Muscle layer of duodenum (tissue), 2 donors: ENCODE results near the gene MCL1.

Experiments used
- H3K27ac ChIP-seq: one replicate; pipeline ENCODE4 v1.7.0; 2013; ENCODE audit warnings: mild to moderate bottlenecking, low read length
- H3K27me3 ChIP-seq: one replicate; pipeline ENCODE4 v1.7.0; 2013; ENCODE audit warnings: low read depth, mild to moderate bottlenecking, control low read depth, low read length
- H3K36me3 ChIP-seq, 2 donors: one replicate each; pipeline ENCODE4 v1.7.0; 2013; ENCODE audit warnings: low read length in 2 of 2, control low read depth in 1 of 2, mild to moderate bottlenecking in 1 of 2; ENCODE audit not compliant: insufficient read depth in 2 of 2, control insufficient read depth in 1 of 2
- H3K4me1 ChIP-seq, 2 donors: one replicate each; pipeline ENCODE4 v1.7.0; 2013; ENCODE audit warnings: low read length in 2 of 2, mild to moderate bottlenecking in 2 of 2, control low read depth in 1 of 2, moderate library complexity in 1 of 2; ENCODE audit not compliant: insufficient read depth in 2 of 2, control insufficient read depth in 1 of 2
- H3K4me3 ChIP-seq, 2 donors: one replicate each; pipeline ENCODE4 v1.7.0; 2013; ENCODE audit warnings: low read length in 2 of 2, low read depth in 1 of 2, mild to moderate bottlenecking in 1 of 2
- H3K9me3 ChIP-seq, 2 donors: one replicate each; pipeline ENCODE4 v1.7.0; 2013; ENCODE audit warnings: low read length in 2 of 2, control low read depth in 1 of 2, mild to moderate bottlenecking in 1 of 2; ENCODE audit not compliant: control insufficient read depth in 1 of 2
- donor health status: healthy.

The MCL1 gene

DNA sequence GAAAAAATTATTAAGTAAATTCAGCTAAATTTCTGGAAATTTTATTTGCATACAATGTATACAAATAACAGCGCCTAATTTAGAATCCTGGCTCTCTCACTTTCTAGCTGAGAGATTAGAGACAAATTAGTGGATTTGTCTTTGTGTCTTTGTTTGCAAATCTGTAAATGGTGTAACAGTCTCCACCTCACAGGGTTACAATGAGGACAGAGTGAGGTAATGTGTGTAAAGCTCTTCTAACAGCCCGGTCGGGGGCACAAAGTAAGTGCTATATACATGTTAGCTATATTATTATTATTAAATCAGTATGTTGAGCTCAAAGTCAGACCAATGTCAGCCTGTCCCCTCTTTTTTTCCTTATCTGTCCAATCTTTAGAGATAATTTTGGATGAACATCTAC is 35.2 kb downstream of the MCL1 start:
- Histone ChIP-seq H3K9me3 (no peaks in the 10 kb centered on the region), H3K36me3 (no peaks in the 10 kb centered on the region), H3K4me3 (no peak overlapping the region), H3K4me1 (no peaks in the 10 kb centered on the region), H3K27ac (no peak overlapping the region), H3K27me3 (no peaks in the 10 kb centered on the region)

DNA sequence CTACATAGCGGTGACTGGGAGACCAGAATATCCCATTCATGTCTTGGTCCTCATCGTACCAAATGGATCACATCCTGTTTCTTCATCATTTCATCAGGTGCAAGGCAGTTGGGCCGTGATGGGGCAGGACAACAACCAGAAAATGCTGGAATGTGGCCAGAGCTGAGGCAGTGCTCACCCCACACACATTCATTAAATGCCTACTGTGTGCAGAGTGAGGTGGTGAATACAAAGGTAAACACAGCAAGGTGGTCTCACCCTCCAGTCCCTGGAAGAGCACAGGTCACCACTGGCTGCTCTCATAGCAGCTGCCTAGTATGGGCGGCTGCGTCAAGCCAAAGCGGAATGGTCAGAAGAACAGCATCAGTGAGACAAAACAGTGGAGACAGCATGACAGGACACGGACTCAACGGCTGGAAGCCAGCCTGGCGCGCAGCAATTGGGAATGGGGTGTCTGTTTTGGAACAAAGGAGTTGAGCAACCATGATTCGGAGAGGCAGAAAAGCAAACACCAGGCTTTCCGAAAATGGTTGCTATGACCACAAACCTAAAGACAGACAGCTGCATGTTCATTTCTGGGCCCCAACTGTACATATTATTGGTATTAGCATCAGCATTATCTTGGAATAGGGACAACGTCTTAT is 35.8 kb downstream of the MCL1 start:
- Histone ChIP-seq H3K4me1 (peaks cover under 1 to 5% of the 10 kb centered on the region in 2 donors), H3K36me3 (no peaks in the 10 kb centered on the region), H3K27ac (no peak overlapping the region), H3K4me3 (no peak overlapping the region), H3K27me3 (no peaks in the 10 kb centered on the region), H3K9me3 (no peaks in the 10 kb centered on the region)

DNA sequence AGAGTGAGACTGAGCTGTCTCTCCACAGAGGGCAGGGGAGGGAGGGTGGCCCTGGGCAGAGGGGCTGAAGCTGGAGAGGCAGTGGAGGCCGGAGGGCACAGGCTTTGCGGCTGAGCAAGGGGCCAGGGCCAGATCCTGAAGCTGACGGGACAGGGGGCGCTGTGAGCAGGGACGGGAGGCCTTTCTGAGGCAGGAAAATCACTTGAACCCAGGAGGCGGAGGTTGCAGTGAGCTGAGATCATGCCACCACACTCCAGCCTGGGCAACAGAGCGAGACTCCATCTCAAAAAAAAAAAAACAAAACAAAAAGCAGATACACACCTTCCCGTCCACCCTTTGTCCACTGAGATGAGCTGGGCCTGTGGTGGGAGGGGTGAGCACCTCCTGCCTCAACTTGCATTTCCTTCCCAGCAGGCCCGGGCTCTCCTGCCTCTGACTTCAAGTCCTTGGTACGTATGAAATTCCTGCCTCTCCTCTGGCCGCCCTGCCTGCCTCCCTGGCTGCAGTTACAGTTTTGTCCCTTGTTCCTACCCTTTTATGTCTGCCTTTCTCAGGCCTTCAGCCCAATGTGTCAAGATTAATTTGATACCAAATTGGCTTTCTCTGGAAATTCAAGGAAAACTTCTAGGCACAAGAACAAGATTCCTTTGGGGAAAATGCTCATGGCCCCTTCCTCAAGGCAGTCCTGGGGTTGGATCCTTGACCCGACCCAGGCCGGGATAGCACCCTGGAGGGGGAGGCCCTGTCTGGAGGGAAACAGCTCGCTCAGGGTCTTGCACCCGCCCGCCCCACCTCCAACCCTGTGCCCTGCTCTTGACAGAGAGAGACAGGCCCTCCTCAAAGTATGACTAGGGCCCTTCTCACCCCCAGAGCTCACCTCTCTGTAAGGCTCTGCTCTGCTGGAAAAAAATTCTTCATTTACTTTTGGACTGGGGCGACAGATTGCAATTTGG is 41.4 kb downstream of the MCL1 start:
- H3K27ac ChIP-seq, result peak overlapping the region; percentile 45
- no peaks in the 10 kb centered on the region for H3K36me3 ChIP-seq
- no peaks in the 10 kb centered on the region for H3K9me3 ChIP-seq
- H3K27me3 ChIP-seq, result no peaks in the 10 kb centered on the region
- H3K4me1 ChIP-seq, result peaks cover 7 to 26% of the 10 kb centered on the region in 2 donors
- H3K4me3 ChIP-seq, result no peak overlapping the region

DNA sequence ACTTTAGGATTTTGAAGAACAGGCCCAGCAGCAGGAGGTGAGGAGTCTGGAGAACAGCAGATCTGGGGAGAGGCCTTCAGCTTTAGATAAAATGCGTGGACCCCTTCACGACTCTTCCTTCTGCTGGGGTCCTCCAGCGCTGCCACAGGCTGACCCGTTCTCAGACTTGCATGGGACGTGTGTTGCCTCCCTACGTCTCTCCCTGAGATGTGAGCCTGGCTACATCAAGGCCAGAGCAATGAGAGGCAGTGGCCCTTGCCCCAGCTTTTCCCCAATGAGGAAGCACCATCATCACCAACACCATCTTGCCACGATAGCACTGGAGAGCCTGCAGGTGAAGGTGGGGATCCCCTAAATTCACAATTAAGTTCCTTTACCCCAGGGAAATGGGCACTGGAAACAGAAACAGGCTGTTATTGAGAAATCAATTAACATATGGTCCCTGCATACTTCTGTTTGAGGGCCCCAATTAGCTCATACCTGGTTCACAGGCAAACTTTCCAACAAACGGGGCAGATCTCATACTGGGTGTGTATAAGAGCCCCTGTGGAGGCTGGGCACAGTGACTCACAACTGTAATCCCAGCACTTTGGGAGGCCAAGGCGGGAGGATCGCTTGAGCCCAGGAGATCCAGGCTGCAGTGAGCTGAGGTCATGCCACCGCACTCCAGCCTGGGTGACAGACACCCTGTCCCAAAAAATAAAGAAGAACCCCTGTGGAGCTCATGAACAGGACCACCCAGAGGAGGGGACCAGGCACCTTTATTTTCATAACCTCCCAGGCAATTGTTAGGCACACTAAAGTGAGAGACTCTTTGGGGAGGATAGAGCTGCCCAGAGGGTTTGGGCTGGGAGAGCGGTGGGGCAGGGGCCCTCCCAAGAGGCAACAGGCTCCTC is 42.3 kb downstream of the MCL1 start:
- Histone ChIP-seq H3K36me3 (no peaks in the 10 kb centered on the region), H3K4me3 (no peak overlapping the region), H3K27ac (peak overlapping the region; percentile 45), H3K4me1 (peaks cover 11 to 30% of the 10 kb centered on the region in 2 donors), H3K27me3 (no peaks in the 10 kb centered on the region), H3K9me3 (no peaks in the 10 kb centered on the region)

DNA sequence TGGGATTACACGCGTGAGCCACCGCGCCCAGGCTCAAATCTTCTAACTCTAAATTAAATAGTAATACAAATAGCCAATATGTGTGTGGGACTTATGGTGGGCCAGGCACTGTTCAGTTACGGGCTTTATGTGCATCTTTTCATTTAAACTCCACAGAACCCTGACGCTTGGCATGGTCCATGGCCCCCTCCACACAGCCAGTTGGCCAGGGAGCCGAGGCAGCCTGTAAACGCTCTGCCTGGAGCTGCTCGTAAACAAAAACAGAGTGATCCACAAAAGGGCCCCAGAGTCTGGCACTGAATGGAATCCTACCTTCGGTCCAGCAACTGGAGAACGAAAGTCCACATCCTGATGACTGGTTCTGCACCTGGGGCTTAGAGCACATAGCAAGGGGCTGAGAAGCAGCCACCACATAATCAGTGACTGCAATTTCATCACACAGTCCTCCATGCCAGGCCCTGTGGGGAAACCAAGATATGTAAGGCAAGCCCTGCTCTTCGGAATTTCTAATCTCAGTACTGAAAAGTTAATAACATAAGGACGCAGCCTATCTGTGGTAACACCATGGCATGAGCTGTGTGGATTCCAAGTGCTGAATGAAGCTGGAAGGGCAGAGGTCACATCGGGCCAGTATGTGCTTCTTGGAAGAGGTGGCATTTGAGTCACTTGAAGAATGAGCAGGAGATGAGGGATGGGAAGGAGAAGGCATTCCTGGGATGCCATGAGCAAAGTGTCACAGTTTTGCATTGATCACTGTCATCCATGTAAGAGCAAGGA is 43.7 kb downstream of the MCL1 start:
- H3K36me3 ChIP-seq, result no peaks in the 10 kb centered on the region
- peaks cover 11 to 30% of the 10 kb centered on the region in 2 donors for H3K4me1 ChIP-seq
- H3K27me3 ChIP-seq, result no peaks in the 10 kb centered on the region
- H3K4me3 ChIP-seq, result no peak overlapping the region
- no peaks in the 10 kb centered on the region for H3K9me3 ChIP-seq
- H3K27ac ChIP-seq, result no peak overlapping the region

DNA sequence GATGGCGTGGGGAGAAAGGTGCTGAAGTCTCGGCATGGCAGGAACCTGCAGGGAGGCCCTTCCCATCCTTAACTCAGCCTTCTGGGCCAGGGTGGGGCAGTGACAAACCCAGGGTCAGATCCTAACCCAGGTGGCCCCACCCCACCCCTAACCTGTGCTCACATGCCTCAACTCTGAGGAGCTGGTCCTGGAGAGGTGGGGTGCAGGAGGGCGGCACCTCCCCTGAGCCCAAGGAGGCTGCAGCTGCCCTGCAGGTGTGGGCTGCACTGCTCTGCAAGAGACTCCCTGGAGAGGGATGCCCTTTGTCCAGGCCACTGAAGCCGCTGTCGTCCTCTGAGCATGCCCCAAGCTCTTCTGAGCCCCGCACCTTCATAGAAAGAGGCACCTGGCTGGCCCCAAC is 45.4 kb downstream of the MCL1 start:
- Histone ChIP-seq H3K36me3 (no peaks in the 10 kb centered on the region), H3K27ac (no peak overlapping the region), H3K9me3 (no peaks in the 10 kb centered on the region), H3K27me3 (no peaks in the 10 kb centered on the region), H3K4me3 (no peak overlapping the region), H3K4me1 (peaks cover 14 to 36% of the 10 kb centered on the region in 2 donors)

DNA sequence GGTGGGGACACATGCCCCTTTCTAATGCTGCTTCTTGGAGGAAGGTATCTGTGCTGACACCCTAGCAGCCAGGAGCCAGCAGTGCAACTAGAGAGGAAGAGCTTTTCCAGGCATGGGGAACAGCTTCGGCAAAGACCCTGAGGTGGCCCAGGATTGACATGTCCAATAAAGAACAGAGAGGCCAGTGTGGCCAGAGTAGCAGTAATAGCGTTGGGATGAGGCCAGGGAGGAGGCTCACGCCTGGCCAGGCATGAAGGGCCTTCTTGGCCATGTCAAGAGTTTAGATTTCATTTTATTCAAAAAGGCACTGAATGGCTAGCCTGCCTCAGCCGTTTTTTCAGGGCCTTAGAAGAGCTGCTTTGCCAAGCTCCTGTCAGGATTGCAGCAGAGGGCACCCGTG is 46.5 kb downstream of the MCL1 start:
- H3K27ac ChIP-seq, result peak overlapping the region; percentile 88

DNA sequence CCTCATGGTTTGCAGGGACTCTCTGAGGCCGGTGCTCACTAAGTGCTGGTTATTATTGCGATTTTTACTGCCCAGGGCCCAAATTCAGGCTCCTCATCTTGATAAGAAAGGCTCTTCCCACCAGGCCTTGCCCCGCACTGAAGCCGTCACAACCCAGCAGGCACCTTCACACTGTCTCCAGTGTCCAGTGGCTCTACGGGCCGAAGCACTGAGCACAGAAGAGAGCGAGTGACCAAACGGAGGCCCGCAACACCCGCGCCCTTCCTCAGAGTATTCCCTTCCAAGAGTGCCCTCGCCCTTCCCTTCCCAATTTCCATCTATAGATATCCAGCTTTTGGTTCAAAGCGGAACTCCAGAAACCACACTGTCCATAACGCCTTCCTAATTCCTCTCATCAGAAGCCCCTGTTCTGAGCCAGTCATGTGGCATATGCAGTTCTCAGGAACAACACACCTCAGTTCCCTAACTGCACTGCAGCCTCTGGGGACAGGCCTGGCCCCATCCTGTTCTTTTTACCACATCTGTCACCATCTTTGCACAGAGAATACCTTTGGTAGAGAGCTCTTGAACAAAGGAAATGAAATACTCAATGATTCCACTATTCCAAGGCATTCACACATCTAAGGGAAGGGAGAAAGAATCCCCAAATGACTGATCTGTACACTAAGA is 48.8 kb downstream of the MCL1 start:
- Histone ChIP-seq H3K9me3 (no peaks in the 10 kb centered on the region), H3K27me3 (no peaks in the 10 kb centered on the region), H3K4me1 (peaks cover 8 to 23% of the 10 kb centered on the region in 2 donors), H3K4me3 (no peak overlapping the region), H3K36me3 (no peaks in the 10 kb centered on the region), H3K27ac (no peak overlapping the region)

More for the DNA sequence above, 46.5 kb downstream of the MCL1 start:
- Histone ChIP-seq H3K4me3 (peak overlapping the region in 1 of 2 donors; percentile 16), H3K36me3 (no peaks in the 10 kb centered on the region), H3K27me3 (no peaks in the 10 kb centered on the region), H3K4me1 (peaks cover 8 to 30% of the 10 kb centered on the region in 2 donors), H3K9me3 (no peaks in the 10 kb centered on the region)

DNA sequence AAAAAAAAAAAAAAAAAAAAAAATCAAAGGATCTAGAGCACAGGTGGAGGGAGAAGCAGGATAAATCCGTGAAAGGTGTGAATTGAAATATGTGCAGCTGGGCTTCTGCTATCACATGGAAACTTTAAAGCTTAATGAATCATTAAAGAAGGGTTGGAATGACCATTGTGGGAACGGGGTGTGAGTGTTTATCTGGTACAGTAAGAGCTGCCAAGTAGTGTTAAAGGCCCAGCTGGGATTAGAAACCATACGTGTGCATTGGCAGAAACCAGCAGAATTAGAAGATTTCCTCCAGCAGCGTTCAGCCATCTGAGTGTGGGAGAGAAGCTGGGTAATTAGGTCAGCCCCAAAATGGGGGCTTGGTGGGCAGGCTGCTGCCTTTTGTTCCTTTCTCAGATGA is 50.4 kb downstream of the MCL1 start:
- no peaks in the 10 kb centered on the region for H3K36me3 ChIP-seq

DNA sequence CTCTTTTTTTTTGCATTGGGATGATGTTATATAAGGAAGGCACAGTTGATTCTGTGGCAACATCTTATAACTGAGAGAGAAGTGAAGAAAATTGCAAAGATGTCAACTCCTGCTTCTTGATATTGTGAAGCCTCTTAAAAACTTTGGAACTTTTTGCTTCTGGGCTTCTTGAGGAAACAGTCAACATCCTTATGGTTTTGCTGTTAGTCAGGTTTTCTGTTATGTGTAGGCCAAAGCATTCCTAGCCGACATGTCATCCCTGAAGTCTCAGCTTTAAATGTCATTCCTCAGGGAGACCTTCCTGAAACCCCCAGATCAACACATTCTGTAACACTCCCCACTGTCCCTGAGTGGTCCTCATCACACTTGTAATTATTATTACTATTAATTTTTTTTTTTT is 51.2 kb downstream of the MCL1 start:
- H3K36me3 ChIP-seq, result no peaks in the 10 kb centered on the region
- no peak overlapping the region for H3K4me3 ChIP-seq
- peaks cover 8 to 16% of the 10 kb centered on the region in 2 donors for H3K4me1 ChIP-seq
- H3K27me3 ChIP-seq, result no peaks in the 10 kb centered on the region
- no peak overlapping the region for H3K27ac ChIP-seq
- no peaks in the 10 kb centered on the region for H3K9me3 ChIP-seq

More for the DNA sequence above, 50.4 kb downstream of the MCL1 start:
- Histone ChIP-seq H3K4me3 (no peak overlapping the region), H3K27ac (peak overlapping the region; percentile 68), H3K9me3 (no peaks in the 10 kb centered on the region), H3K4me1 (peaks cover 8 to 21% of the 10 kb centered on the region in 2 donors), H3K27me3 (no peaks in the 10 kb centered on the region)
